ENCODE measurements around the gene PTDSS2. TPM values are rescaled to one million over a fixed set of nuclear protein-coding genes. Genes with fewer than 3 reads are reported as not detected.

The PTDSS2 gene
- total RNA-seq, 2 donors from 2014 or later: 55.2 to 56.1 TPM

DNA sequence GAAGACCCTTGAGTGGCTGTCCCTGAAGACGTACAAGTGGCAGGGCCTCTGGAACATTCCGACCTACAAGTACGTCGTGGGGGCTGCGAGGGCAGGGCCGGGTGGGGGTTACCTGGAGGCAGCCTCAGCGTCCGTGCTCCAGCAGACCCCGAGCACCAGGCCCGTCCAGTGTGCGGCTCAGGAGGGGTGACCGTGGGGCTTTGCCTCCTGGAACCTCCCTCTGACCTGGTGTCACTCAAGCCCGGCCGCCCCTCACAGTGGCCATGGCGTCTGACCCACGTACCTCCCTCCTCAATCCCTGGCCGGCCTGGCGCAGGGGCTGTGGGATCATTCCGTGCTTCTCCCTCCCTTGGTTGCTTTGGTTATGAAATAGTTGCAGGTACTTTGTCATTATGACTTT is 38.5 kb downstream of the PTDSS2 start:
- H3K9me3 Mint-ChIP-seq: no peaks in the 10 kb centered on the region
- DNase-seq: no peak
- no peak overlapping the region for H3K27ac ChIP-seq (ENCODE audit: low read depth, low read length)
- no peak overlapping the region for H3K4me3 ChIP-seq (ENCODE audit: low read length)
- H3K36me3 ChIP-seq (ENCODE audit: control insufficient read depth, insufficient read depth, low read length): peaks cover 3% of the 10 kb centered on the region
- H3K27me3 Mint-ChIP-seq (ENCODE audit: insufficient read depth): no peaks in the 10 kb centered on the region
- H3K27me3 ChIP-seq (ENCODE audit: control insufficient read depth, insufficient read depth, low read length, poor library complexity, severe bottlenecking): no peaks in the 10 kb centered on the region
- no peak overlapping the region for H3K4me3 Mint-ChIP-seq
- WGBS, 2 experiments (ENCODE audit: insufficient coverage in 1 of 2, insufficient read length in 1 of 2): 92% methylated on average over 15 to 19 of the region's 19 CpGs
- no peak overlapping the region for H3K27ac Mint-ChIP-seq
- no peaks in the 10 kb centered on the region for H3K9me3 ChIP-seq (ENCODE audit: control insufficient read depth, low read length)
- H3K36me3 Mint-ChIP-seq (ENCODE audit: low read depth): peaks cover 17% of the 10 kb centered on the region
- TF ChIP-seq, protein P1, sequence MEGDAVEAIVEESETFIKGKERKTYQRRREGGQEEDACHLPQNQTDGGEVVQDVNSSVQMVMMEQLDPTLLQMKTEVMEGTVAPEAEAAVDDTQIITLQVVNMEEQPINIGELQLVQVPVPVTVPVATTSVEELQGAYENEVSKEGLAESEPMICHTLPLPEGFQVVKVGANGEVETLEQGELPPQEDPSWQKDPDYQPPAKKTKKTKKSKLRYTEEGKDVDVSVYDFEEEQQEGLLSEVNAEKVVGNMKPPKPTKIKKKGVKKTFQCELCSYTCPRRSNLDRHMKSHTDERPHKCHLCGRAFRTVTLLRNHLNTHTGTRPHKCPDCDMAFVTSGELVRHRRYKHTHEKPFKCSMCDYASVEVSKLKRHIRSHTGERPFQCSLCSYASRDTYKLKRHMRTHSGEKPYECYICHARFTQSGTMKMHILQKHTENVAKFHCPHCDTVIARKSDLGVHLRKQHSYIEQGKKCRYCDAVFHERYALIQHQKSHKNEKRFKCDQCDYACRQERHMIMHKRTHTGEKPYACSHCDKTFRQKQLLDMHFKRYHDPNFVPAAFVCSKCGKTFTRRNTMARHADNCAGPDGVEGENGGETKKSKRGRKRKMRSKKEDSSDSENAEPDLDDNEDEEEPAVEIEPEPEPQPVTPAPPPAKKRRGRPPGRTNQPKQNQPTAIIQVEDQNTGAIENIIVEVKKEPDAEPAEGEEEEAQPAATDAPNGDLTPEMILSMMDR (conservative IDR thresholded peaks at IDR 0.05): no peak
- no peaks in the 10 kb centered on the region for H3K4me1 ChIP-seq (ENCODE audit: control insufficient read depth, insufficient read depth, low read length)
- no peaks in the 10 kb centered on the region for H3K4me1 Mint-ChIP-seq
- H3K9ac ChIP-seq (ENCODE audit: extremely low read depth, low read length, poor library complexity, severe bottlenecking): no peak overlapping the region

DNA sequence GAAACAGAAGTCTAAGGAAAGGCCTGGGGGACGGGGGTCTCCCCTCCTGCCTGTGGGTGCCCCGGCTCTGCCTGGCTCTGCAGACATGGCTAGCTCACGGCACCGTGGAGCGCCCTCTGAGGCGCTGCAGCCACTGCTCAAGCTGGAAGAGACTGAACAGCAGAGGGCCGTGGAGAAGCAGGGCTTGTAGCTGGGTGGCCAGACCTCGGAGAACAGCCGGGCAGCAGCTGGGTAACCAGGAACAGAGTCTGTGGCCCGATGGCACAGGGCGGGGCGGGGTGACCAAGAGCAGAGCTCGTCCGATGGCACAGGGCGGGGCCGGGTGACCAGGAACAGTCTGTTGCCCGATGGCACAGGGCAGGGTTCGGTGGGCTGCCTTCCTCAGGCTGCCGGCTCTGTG is 38.9 kb downstream of the PTDSS2 start:
- no peaks in the 10 kb centered on the region for H3K4me1 Mint-ChIP-seq
- Histone ChIP-seq H3K27me3 (ENCODE audit: control insufficient read depth, insufficient read depth, low read length, poor library complexity, severe bottlenecking) (no peaks in the 10 kb centered on the region), H3K9me3 (ENCODE audit: control insufficient read depth, low read length) (no peaks in the 10 kb centered on the region), H3K9ac (ENCODE audit: extremely low read depth, low read length, poor library complexity, severe bottlenecking) (no peak overlapping the region), H3K27ac (ENCODE audit: low read depth, low read length) (no peak overlapping the region), H3K36me3 (ENCODE audit: control insufficient read depth, insufficient read depth, low read length) (peaks cover 3% of the 10 kb centered on the region), H3K4me3 (ENCODE audit: low read length) (no peak overlapping the region), H3K4me1 (ENCODE audit: control insufficient read depth, insufficient read depth, low read length) (no peaks in the 10 kb centered on the region)
- H3K36me3 Mint-ChIP-seq (ENCODE audit: low read depth): peaks cover 12% of the 10 kb centered on the region
- TF ChIP-seq, protein P1 (conservative IDR thresholded peaks at IDR 0.05): no peak
- H3K9me3 Mint-ChIP-seq: no peaks in the 10 kb centered on the region
- no peak overlapping the region for H3K27ac Mint-ChIP-seq
- no peak overlapping the region for H3K4me3 Mint-ChIP-seq
- DNase-seq: no peak
- H3K27me3 Mint-ChIP-seq (ENCODE audit: insufficient read depth): no peaks in the 10 kb centered on the region
- 95% methylated on average over 17 to 19 of the region's 19 CpGs for WGBS, 2 experiments (ENCODE audit: insufficient coverage in 1 of 2, insufficient read length in 1 of 2)

DNA sequence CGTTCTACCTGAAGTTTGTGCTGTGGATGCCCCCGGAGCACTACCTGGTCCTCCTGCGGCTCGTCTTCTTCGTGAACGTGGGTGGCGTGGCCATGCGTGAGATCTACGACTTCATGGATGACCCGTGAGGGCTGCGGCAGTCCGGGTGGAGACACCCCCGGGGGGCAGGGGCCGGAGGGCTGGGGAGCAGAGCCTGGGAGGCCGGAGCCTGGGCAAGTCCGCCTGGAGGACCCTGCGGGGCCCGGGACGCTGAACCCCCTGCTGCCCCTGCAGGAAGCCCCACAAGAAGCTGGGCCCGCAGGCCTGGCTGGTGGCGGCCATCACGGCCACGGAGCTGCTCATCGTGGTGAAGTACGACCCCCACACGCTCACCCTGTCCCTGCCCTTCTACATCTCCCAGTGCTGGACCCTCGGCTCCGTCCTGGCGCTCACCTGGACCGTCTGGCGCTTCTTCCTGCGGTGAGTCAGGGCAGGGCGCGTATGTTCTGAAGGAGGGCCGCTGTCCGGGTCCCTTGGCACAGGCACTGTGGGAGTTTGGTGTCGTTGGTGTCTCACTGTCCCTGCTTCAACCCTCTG is 39.6 kb downstream of the PTDSS2 start:
- Histone ChIP-seq H3K4me3 (ENCODE audit: low read length) (no peak overlapping the region), H3K36me3 (ENCODE audit: control insufficient read depth, insufficient read depth, low read length) (peaks cover 3% of the 10 kb centered on the region), H3K4me1 (ENCODE audit: control insufficient read depth, insufficient read depth, low read length) (no peaks in the 10 kb centered on the region), H3K9ac (ENCODE audit: extremely low read depth, low read length, poor library complexity, severe bottlenecking) (no peak overlapping the region), H3K27me3 (ENCODE audit: control insufficient read depth, insufficient read depth, low read length, poor library complexity, severe bottlenecking) (no peaks in the 10 kb centered on the region), H3K9me3 (ENCODE audit: control insufficient read depth, low read length) (no peaks in the 10 kb centered on the region), H3K27ac (ENCODE audit: low read depth, low read length) (no peak overlapping the region)
- Mint-ChIP-seq H3K4me3 (no peak overlapping the region), H3K4me1 (no peaks in the 10 kb centered on the region), H3K36me3 (ENCODE audit: low read depth) (peaks cover 11% of the 10 kb centered on the region), H3K9me3 (no peaks in the 10 kb centered on the region), H3K27ac (no peak overlapping the region), H3K27me3 (ENCODE audit: insufficient read depth) (no peaks in the 10 kb centered on the region)
- WGBS, 2 experiments (ENCODE audit: insufficient coverage in 1 of 2, insufficient read length in 1 of 2): 94 to 95% methylated on average over 19 to 37 of the region's 37 CpGs
- DNase-seq: no peak
- TF ChIP-seq, protein P1 (conservative IDR thresholded peaks at IDR 0.05): no peak

Measured in endodermal cell (in vitro differentiated cells).